ENCODE results near the gene AHNAK. TPM values are rescaled to one million over a fixed set of nuclear protein-coding genes. Genes with fewer than 3 reads are reported as not detected.

The AHNAK gene
- total RNA-seq, 4 donors from 2014 or later, result 1,345 to 1,611 (median 1,532) TPM

DNA sequence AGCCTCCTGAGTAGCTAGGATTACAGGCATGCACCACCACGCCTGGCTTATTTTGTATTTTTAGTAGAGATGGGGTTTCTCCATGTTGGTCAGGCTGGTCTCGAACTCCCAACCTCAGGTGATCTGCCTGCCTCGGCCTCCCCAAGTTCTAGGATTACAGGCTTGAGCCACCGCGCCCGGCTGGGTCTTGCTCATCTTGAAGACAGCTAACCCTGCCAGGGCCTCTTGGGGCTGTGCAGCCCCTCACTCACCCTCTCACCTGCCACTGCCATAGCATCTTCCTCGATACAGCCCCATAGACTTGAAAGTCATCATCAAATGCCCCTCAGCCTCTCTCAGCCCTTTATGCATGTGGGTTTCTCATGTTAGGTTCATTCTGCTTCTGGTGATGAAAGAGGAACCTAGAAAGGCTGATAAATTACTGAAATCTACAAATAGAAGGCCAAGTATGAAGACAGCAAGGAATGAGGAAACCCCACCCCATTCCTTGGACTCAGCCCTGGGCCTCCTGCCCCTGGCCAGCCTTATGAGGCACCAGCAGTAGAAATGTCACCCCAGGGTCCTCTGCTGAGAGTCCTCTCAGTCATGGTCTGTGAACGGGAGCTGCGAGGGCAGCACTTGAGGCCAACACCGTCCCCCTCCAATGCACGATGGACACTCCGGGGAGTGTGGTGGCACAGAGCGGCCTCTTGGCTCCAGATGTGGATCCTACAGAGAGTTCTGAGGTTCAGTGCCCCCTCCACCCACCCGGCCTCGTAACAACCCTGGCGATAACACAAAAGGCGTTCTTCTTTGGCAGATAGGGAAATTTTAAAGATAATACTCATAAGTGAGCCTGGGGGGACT lies 103.0 kb downstream of the AHNAK start:
- TF ChIP-seq, protein P1, sequence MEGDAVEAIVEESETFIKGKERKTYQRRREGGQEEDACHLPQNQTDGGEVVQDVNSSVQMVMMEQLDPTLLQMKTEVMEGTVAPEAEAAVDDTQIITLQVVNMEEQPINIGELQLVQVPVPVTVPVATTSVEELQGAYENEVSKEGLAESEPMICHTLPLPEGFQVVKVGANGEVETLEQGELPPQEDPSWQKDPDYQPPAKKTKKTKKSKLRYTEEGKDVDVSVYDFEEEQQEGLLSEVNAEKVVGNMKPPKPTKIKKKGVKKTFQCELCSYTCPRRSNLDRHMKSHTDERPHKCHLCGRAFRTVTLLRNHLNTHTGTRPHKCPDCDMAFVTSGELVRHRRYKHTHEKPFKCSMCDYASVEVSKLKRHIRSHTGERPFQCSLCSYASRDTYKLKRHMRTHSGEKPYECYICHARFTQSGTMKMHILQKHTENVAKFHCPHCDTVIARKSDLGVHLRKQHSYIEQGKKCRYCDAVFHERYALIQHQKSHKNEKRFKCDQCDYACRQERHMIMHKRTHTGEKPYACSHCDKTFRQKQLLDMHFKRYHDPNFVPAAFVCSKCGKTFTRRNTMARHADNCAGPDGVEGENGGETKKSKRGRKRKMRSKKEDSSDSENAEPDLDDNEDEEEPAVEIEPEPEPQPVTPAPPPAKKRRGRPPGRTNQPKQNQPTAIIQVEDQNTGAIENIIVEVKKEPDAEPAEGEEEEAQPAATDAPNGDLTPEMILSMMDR (IDR thresholded peaks at IDR 0.05), result no peak
- no peak for TF ChIP-seq POLR2A (IDR thresholded peaks at IDR 0.05)
- peak in 1 of 2 donors; percentile 93 for DNase-seq (ENCODE audit: low spot score in 2 of 2)
- WGBS, 2 donors, result 52 to 57% methylated on average over 17 of the region's 17 CpGs
- H3K4me3 ChIP-seq (ENCODE audit: low read depth, poor library complexity, severe bottlenecking), result no peak overlapping the region
- intact Hi-C loops (cut with DNase I; ENCODE audit: low total_unique reads), result no loop called here

DNA sequence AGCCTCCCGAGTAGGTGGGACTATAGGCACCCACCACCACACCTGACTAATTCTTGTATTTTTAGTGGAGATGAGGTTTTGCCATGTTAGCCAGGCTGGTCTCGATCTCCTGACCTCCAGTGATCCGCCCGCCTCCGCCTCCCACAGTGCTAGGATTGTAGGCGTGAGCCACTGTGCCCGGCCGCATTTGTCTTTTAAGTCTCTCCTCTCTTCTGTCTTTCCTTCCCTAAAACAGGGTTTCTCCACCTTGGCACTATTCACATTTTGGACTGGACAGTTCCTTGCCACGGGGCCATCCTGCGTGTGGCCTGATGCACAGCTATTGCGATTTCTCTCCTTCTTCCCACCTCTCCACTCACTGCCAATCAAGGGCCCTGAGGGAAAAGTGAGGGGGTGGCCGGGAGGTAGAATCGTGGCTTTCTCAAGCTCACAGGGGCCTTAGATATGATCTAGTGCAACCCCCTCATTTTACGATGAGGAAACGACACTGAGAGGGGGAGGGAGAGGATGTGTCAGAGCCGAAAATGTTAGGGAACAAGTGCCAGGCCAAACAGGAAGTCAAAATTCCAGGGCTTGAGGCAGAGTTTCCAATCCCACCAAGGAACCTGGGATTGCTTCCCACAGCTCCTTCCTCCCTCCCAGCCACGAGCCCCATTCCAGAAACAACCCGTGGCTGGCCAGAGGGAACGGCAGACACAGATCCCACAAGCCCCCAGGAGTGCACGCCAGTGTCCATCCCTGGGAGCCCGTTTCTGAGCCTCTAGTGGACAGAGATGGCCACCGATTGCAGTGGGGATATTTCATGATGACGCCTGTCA lies 106.6 kb downstream of the AHNAK start:
- DNase-seq (ENCODE audit: low spot score in 2 of 2), result peak; percentile 56 to 89
- whole genome bisulfite sequencing, 2 donors, result 34 to 42% methylated on average over 23 of the region's 23 CpGs
- no peak overlapping the region for H3K4me3 ChIP-seq (ENCODE audit: low read depth, poor library complexity, severe bottlenecking)
- intact Hi-C loops (cut with DNase I; ENCODE audit: low total_unique reads), result no loop called here
- TF ChIP-seq POLR2A (IDR thresholded peaks at IDR 0.05), result no peak
- TF ChIP-seq, protein P1 (IDR thresholded peaks at IDR 0.05), result no peak

GRCh38 chr11:62438641-62439040 lies 108.0 kb downstream of the AHNAK start:
- no peak for DNase-seq (ENCODE audit: low spot score in 2 of 2)
- no peak overlapping the region for H3K4me3 ChIP-seq (ENCODE audit: low read depth, poor library complexity, severe bottlenecking)
- no peak for TF ChIP-seq POLR2A (IDR thresholded peaks at IDR 0.05)
- TF ChIP-seq, protein P1 (IDR thresholded peaks at IDR 0.05), result no peak
- 84 to 86% methylated on average over 4 of the region's 4 CpGs for WGBS, 2 donors
- intact Hi-C loops (cut with DNase I; ENCODE audit: low total_unique reads), result no loop called here

- H3K4me3 ChIP-seq (ENCODE audit: low read depth, poor library complexity, severe bottlenecking), result no peak overlapping the region
- TF ChIP-seq POLR2A (IDR thresholded peaks at IDR 0.05), result no peak
- TF ChIP-seq, protein P1 (IDR thresholded peaks at IDR 0.05), result no peak
- 92 to 100% methylated on average over 1 of the region's 1 CpG for WGBS, 2 donors
- no peak for DNase-seq (ENCODE audit: low spot score in 2 of 2)
- intact Hi-C loops (cut with DNase I; ENCODE audit: low total_unique reads), result no loop called here
Measured at GRCh38 chr11:62437616-62438015, 109.0 kb downstream of the AHNAK start.

- WGBS, 2 donors, result 56 to 58% methylated on average over 5 of the region's 5 CpGs
- no peak for TF ChIP-seq POLR2A (IDR thresholded peaks at IDR 0.05)
- TF ChIP-seq, protein P1 (IDR thresholded peaks at IDR 0.05), result no peak
- no peak for DNase-seq (ENCODE audit: low spot score in 2 of 2)
- H3K4me3 ChIP-seq (ENCODE audit: low read depth, poor library complexity, severe bottlenecking), result no peak overlapping the region
- intact Hi-C loops (cut with DNase I; ENCODE audit: low total_unique reads), result no loop called here
Measured at GRCh38 chr11:62435846-62436660, 110.6 kb downstream of the AHNAK start.

All from lower leg skin (tissue), 4 donors.